ENCODE data around the gene SH3GL3. TPM values are rescaled to one million over a fixed set of nuclear protein-coding genes. Genes with fewer than 3 reads are reported as not detected.

Gene SH3GL3
- polyA plus RNA-seq, 2 of the 4 experiments (the other 2 are of a cell fraction) = 0.19 to 0.21 TPM

DNA sequence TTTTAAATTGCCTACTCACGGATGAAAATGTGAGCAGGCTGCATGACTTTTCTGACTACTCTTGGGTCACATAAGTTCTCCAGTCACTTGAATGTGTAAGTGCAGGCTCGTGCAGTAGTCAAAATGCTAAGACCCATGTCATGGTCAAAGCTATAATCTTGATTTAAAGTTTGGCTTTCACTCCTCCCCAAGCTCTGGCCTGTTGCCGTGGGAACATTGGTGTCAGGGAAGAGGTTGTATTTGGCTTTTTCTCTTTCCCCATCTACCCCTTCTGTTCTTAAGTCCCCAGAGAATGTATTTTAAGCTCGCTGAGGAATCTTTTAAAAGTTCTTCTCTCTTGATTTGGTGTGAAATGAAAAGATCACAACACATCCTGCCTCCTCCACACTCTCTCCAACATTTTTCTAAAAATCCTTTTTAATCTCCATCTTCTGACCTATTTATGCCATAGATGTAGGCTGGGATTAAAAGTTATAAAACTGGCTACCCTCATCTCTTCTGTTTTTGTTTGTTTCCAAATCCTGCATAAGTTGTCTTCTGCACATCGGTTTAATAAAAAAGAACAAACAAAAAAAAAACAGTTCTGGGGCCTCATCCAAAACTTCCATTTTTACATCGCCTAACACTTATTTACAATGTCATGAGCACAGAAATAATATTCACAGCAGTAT lies 145.4 kb downstream of the SH3GL3 start:
- TF ChIP-seq HOXB5 (CRISPR knock-in tag; IDR thresholded peaks at IDR 0.05) (no peak), HDAC2 (IDR thresholded peaks at IDR 0.05) (no peak), RARB (CRISPR knock-in tag; IDR thresholded peaks at IDR 0.05) (no peak), ESRRA (IDR thresholded peaks at IDR 0.05; ENCODE audit: borderline replicate concordance, low read length) (no peak), TFCP2L1 (CRISPR knock-in tag; IDR thresholded peaks at IDR 0.05) (no peak), HOXA7 (CRISPR knock-in tag; IDR thresholded peaks at IDR 0.05) (no peak), JUN (IDR thresholded peaks at IDR 0.05) (no peak), KDM1A (IDR thresholded peaks at IDR 0.05; ENCODE audit: low read depth) (no peak), POLR2AphosphoS2 (conservative IDR thresholded peaks at IDR 0.05; ENCODE audit: low read length) (no peak), GATA3 (IDR thresholded peaks at IDR 0.05; ENCODE audit: borderline replicate concordance) (no peak), RNF2 (IDR thresholded peaks at IDR 0.05; ENCODE audit: borderline replicate concordance, low read depth) (no peak)
- TF ChIP-seq, protein P1, sequence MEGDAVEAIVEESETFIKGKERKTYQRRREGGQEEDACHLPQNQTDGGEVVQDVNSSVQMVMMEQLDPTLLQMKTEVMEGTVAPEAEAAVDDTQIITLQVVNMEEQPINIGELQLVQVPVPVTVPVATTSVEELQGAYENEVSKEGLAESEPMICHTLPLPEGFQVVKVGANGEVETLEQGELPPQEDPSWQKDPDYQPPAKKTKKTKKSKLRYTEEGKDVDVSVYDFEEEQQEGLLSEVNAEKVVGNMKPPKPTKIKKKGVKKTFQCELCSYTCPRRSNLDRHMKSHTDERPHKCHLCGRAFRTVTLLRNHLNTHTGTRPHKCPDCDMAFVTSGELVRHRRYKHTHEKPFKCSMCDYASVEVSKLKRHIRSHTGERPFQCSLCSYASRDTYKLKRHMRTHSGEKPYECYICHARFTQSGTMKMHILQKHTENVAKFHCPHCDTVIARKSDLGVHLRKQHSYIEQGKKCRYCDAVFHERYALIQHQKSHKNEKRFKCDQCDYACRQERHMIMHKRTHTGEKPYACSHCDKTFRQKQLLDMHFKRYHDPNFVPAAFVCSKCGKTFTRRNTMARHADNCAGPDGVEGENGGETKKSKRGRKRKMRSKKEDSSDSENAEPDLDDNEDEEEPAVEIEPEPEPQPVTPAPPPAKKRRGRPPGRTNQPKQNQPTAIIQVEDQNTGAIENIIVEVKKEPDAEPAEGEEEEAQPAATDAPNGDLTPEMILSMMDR (IDR thresholded peaks at IDR 0.05) = no peak
- TF ChIP-seq, protein P2, sequence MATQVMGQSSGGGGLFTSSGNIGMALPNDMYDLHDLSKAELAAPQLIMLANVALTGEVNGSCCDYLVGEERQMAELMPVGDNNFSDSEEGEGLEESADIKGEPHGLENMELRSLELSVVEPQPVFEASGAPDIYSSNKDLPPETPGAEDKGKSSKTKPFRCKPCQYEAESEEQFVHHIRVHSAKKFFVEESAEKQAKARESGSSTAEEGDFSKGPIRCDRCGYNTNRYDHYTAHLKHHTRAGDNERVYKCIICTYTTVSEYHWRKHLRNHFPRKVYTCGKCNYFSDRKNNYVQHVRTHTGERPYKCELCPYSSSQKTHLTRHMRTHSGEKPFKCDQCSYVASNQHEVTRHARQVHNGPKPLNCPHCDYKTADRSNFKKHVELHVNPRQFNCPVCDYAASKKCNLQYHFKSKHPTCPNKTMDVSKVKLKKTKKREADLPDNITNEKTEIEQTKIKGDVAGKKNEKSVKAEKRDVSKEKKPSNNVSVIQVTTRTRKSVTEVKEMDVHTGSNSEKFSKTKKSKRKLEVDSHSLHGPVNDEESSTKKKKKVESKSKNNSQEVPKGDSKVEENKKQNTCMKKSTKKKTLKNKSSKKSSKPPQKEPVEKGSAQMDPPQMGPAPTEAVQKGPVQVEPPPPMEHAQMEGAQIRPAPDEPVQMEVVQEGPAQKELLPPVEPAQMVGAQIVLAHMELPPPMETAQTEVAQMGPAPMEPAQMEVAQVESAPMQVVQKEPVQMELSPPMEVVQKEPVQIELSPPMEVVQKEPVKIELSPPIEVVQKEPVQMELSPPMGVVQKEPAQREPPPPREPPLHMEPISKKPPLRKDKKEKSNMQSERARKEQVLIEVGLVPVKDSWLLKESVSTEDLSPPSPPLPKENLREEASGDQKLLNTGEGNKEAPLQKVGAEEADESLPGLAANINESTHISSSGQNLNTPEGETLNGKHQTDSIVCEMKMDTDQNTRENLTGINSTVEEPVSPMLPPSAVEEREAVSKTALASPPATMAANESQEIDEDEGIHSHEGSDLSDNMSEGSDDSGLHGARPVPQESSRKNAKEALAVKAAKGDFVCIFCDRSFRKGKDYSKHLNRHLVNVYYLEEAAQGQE (IDR thresholded peaks at IDR 0.05) = no peak
- TF ChIP-seq, protein P3, sequence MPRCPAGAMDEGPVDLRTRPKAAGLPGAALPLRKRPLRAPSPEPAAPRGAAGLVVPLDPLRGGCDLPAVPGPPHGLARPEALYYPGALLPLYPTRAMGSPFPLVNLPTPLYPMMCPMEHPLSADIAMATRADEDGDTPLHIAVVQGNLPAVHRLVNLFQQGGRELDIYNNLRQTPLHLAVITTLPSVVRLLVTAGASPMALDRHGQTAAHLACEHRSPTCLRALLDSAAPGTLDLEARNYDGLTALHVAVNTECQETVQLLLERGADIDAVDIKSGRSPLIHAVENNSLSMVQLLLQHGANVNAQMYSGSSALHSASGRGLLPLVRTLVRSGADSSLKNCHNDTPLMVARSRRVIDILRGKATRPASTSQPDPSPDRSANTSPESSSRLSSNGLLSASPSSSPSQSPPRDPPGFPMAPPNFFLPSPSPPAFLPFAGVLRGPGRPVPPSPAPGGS (IDR thresholded peaks at IDR 0.05) = no peak
- Histone ChIP-seq H3K4me1 (no peaks in the 10 kb centered on the region), H3K9me3 (no peaks in the 10 kb centered on the region), H3K4me3 (no peak overlapping the region), H3K27ac (no peak overlapping the region), H3K4me2 (no peak overlapping the region)
- 34% methylated on average over 6 of the region's 6 CpGs for WGBS (ENCODE audit: missing lambda C conversion rate)
- ChIA-PET POLR2A (no interaction called here), CTCF (interaction anchor here (0.6 to 1.4 kb wide), 2 partner anchors 21 to 172 kb away, joined by 4 read pairs; no protein-coding TSS in a partner anchor)
- no peak for ATAC-seq
- DNase-seq (ENCODE audit: low read depth in 1 of 2, low spot score in 1 of 2) = no peak
- FAIRE-seq = no peak

GRCh38 chr15:83595191-83595590 lies 148.1 kb downstream of the SH3GL3 start:
- ATAC-seq = no peak
- H3K4me2 ChIP-seq = no peak overlapping the region
- no peak overlapping the region for H3K4me3 ChIP-seq
- DNase-seq (ENCODE audit: low read depth in 1 of 2, low spot score in 1 of 2) = no peak
- ChIA-PET POLR2A (no interaction called here), CTCF (interaction anchor here (0.7 kb wide), 1 partner anchor 719 kb away, joined by 3 read pairs; no protein-coding TSS in a partner anchor)
- no peaks in the 10 kb centered on the region for H3K9me3 ChIP-seq
- no peak for FAIRE-seq
- no peaks in the 10 kb centered on the region for H3K4me1 ChIP-seq
- H3K27ac ChIP-seq = no peak overlapping the region
- 8% methylated on average over 1 of the region's 1 CpG for WGBS (ENCODE audit: missing lambda C conversion rate)
- TF ChIP-seq, protein P2 (IDR thresholded peaks at IDR 0.05) = no peak
- TF ChIP-seq HOXB5 (CRISPR knock-in tag; IDR thresholded peaks at IDR 0.05) (no peak), MAZ (IDR thresholded peaks at IDR 0.05; ENCODE audit: borderline replicate concordance, low read depth, low read length) (no peak), GATA3 (IDR thresholded peaks at IDR 0.05; ENCODE audit: borderline replicate concordance) (no peak), ZFP36 (IDR thresholded peaks at IDR 0.05; ENCODE audit: borderline replicate concordance, partially characterized antibody) (no peak), CBX8 (IDR thresholded peaks at IDR 0.05) (no peak), CBX2 (IDR thresholded peaks at IDR 0.05; ENCODE audit: borderline replicate concordance, low read depth) (no peak), RCOR1 (IDR thresholded peaks at IDR 0.05; ENCODE audit: low read depth, low read length) (no peak), E2F6 (IDR thresholded peaks at IDR 0.05; ENCODE audit: borderline replicate concordance, low read depth) (no peak), PHF8 (IDR thresholded peaks at IDR 0.05; ENCODE audit: borderline replicate concordance, low read depth) (no peak), POLR2A (IDR thresholded peaks at IDR 0.05; ENCODE audit: low read length) (no peak), NFE2L2 (conservative IDR thresholded peaks at IDR 0.05; ENCODE audit: low read length) (no peak)
- TF ChIP-seq, protein P3 (IDR thresholded peaks at IDR 0.05) = no peak
